Measurements from ENCODE around the gene TAGLN.

- TF ChIP-seq POLR2A (IDR thresholded peaks at IDR 0.05) = no peak
- TF ChIP-seq, protein P1, sequence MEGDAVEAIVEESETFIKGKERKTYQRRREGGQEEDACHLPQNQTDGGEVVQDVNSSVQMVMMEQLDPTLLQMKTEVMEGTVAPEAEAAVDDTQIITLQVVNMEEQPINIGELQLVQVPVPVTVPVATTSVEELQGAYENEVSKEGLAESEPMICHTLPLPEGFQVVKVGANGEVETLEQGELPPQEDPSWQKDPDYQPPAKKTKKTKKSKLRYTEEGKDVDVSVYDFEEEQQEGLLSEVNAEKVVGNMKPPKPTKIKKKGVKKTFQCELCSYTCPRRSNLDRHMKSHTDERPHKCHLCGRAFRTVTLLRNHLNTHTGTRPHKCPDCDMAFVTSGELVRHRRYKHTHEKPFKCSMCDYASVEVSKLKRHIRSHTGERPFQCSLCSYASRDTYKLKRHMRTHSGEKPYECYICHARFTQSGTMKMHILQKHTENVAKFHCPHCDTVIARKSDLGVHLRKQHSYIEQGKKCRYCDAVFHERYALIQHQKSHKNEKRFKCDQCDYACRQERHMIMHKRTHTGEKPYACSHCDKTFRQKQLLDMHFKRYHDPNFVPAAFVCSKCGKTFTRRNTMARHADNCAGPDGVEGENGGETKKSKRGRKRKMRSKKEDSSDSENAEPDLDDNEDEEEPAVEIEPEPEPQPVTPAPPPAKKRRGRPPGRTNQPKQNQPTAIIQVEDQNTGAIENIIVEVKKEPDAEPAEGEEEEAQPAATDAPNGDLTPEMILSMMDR (IDR thresholded peaks at IDR 0.05) = no peak
These were observed 32.0 kb downstream of the TAGLN start for GRCh38 chr11:117230999-117231841.

All from suprapubic skin (tissue), 3 donors.